ENCODE measurements around the gene PRELID3B. TPM values are rescaled to one million over a fixed set of nuclear protein-coding genes. Genes with fewer than 3 reads are reported as not detected.

PRELID3B gene
- total RNA-seq, 4 donors from 2014 or later: 35.1 to 60.8 (median 40.0) TPM

GRCh38 chr20:59001068-59001448, 41.5 kb downstream of the PRELID3B start:
- ATAC-seq: no peak
- Histone ChIP-seq H3K4me3 (no peak overlapping the region), H3K36me3 (peaks cover 0 to 83% of the 10 kb centered on the region in 2 donors), H3K27ac (no peak overlapping the region), H3K4me1 (peaks cover 0 to 35% (median 20%) of the 10 kb centered on the region in 3 donors), H3K9me3 (no peaks in the 10 kb centered on the region), H3K27me3 (no peaks in the 10 kb centered on the region)
- no CpG with 5 or more reads among the region's 13 CpGs for WGBS, 2 donors (ENCODE audit: low coverage in 1 of 2)
- TF ChIP-seq POLR2AphosphoS5 (IDR thresholded peaks at IDR 0.05): no peak
- no peak for TF ChIP-seq CTCF (IDR thresholded peaks at IDR 0.05)
- no peak for TF ChIP-seq EP300 (IDR thresholded peaks at IDR 0.05)
- no peak for TF ChIP-seq POLR2A (IDR thresholded peaks at IDR 0.05)

GRCh38 chr20:59000326-59000725, 42.3 kb downstream of the PRELID3B start:
- Histone ChIP-seq H3K9me3 (no peaks in the 10 kb centered on the region), H3K4me1 (peaks cover 0 to 28% (median 13%) of the 10 kb centered on the region in 3 donors), H3K27ac (no peak overlapping the region), H3K27me3 (no peaks in the 10 kb centered on the region), H3K4me3 (no peak overlapping the region), H3K36me3 (peaks cover 0 to 90% of the 10 kb centered on the region in 2 donors)
- TF ChIP-seq POLR2AphosphoS5 (IDR thresholded peaks at IDR 0.05) (no peak), EP300 (IDR thresholded peaks at IDR 0.05) (no peak), CTCF (IDR thresholded peaks at IDR 0.05) (no peak), POLR2A (IDR thresholded peaks at IDR 0.05) (no peak)
- WGBS, 2 donors (ENCODE audit: low coverage in 1 of 2): 50 to 100% methylated on average over 1 to 2 of the region's 3 CpGs
- ATAC-seq: no peak

- H3K27me3 ChIP-seq: no peaks in the 10 kb centered on the region
- TF ChIP-seq POLR2A (IDR thresholded peaks at IDR 0.05) (no peak), POLR2AphosphoS5 (IDR thresholded peaks at IDR 0.05) (no peak), CTCF (IDR thresholded peaks at IDR 0.05) (no peak), EP300 (IDR thresholded peaks at IDR 0.05) (no peak)
- H3K9me3 ChIP-seq: no peaks in the 10 kb centered on the region
- no peak overlapping the region for H3K27ac ChIP-seq
- no peak overlapping the region for H3K4me3 ChIP-seq
- no peak for ATAC-seq
- H3K36me3 ChIP-seq: peaks cover 0 to 98% of the 10 kb centered on the region in 2 donors
- peaks cover 0 to 11% (median 0%) of the 10 kb centered on the region in 3 donors for H3K4me1 ChIP-seq
- 83 to 85% methylated on average over 9 to 11 of the region's 11 CpGs for WGBS, 2 donors (ENCODE audit: low coverage in 1 of 2)
Measured at GRCh38 chr20:58998656-58999055, 43.9 kb downstream of the PRELID3B start.

- H3K27me3 ChIP-seq: no peaks in the 10 kb centered on the region
- H3K9me3 ChIP-seq: no peaks in the 10 kb centered on the region
- no peak for ATAC-seq
- H3K4me1 ChIP-seq: peaks cover 0 to 2% (median 0%) of the 10 kb centered on the region in 3 donors
- 67 to 92% methylated on average over 1 to 23 of the region's 24 CpGs for WGBS, 2 donors (ENCODE audit: low coverage in 1 of 2)
- no peak overlapping the region for H3K27ac ChIP-seq
- no peak overlapping the region for H3K4me3 ChIP-seq
- TF ChIP-seq CTCF (IDR thresholded peaks at IDR 0.05): no peak
- no peak for TF ChIP-seq POLR2AphosphoS5 (IDR thresholded peaks at IDR 0.05)
- TF ChIP-seq EP300 (IDR thresholded peaks at IDR 0.05): no peak
- no peak for TF ChIP-seq POLR2A (IDR thresholded peaks at IDR 0.05)
- H3K36me3 ChIP-seq: peaks cover 0 to 100% of the 10 kb centered on the region in 2 donors
Measured at GRCh38 chr20:58997141-58997770, 45.3 kb downstream of the PRELID3B start.

- Histone ChIP-seq H3K4me1 (peaks cover 0 to 8% (median 0%) of the 10 kb centered on the region in 3 donors), H3K4me3 (no peak overlapping the region), H3K27ac (no peak overlapping the region), H3K27me3 (no peaks in the 10 kb centered on the region), H3K9me3 (no peaks in the 10 kb centered on the region), H3K36me3 (peaks cover 0 to 100% of the 10 kb centered on the region in 2 donors)
- TF ChIP-seq CTCF (IDR thresholded peaks at IDR 0.05) (no peak), POLR2AphosphoS5 (IDR thresholded peaks at IDR 0.05) (no peak), EP300 (IDR thresholded peaks at IDR 0.05) (no peak), POLR2A (IDR thresholded peaks at IDR 0.05) (no peak)
- ATAC-seq: no peak
- 80 to 82% methylated on average over 1 to 5 of the region's 12 CpGs for WGBS, 2 donors (ENCODE audit: low coverage in 1 of 2)
Measured at GRCh38 chr20:58996226-58996611, 46.4 kb downstream of the PRELID3B start.

Data from gastroesophageal sphincter (tissue), 4 donors.